ENCODE measurements around the gene CDK2.

- TF ChIP-seq RAD21 (conservative IDR thresholded peaks at IDR 0.05), result peak; percentile 55
- no peak for TF ChIP-seq POLR2AphosphoS5 (IDR thresholded peaks at IDR 0.05)
- TF ChIP-seq CTCF (IDR thresholded peaks at IDR 0.05; ENCODE audit: poor library complexity, severe bottlenecking), result peak; percentile 68
- TF ChIP-seq EP300 (conservative IDR thresholded peaks at IDR 0.05; ENCODE audit: poor library complexity, severe bottlenecking), result no peak
- TF ChIP-seq EZH2 (IDR thresholded peaks at IDR 0.05; ENCODE audit: borderline replicate concordance, insufficient read depth, low read length, poor library complexity, severe bottlenecking), result no peak
- TF ChIP-seq REST (IDR thresholded peaks at IDR 0.05; ENCODE audit: borderline replicate concordance), result no peak
- no peak for TF ChIP-seq TAF1 (IDR thresholded peaks at IDR 0.05; ENCODE audit: low read depth)
- peak; percentile 59 for TF ChIP-seq SMC3 (conservative IDR thresholded peaks at IDR 0.05; ENCODE audit: poor library complexity)
Measured at GRCh38 chr12:55930771-55931316, 35.8 kb upstream of the CDK2 start, which contains the start of gene DGKA.

All from neural cell (in vitro differentiated cells).